ENCODE results near the gene TSPEAR.

GRCh38 chr21:44485796-44486195 lies 225.6 kb downstream of the TSPEAR start:
- TF ChIP-seq CTCF (IDR thresholded peaks at IDR 0.05; ENCODE audit: low read depth, low read length, poor library complexity, severe bottlenecking), result no peak
- TF ChIP-seq EZH2phosphoT487 (IDR thresholded peaks at IDR 0.05; ENCODE audit: borderline replicate concordance, low read length), result no peak

All from DOHH2 (cell line).